ENCODE data around the gene PCDHB2. TPM values are rescaled to one million over a fixed set of nuclear protein-coding genes. Genes with fewer than 3 reads are reported as not detected.

The PCDHB2 gene
- total and polyA plus RNA-seq, 8 donors: 0.23 to 2.2 (median 0.62) TPM

Other genes with a start within 250 kb of the PCDHB2 start
- under 1 TPM; 0.12 to 0.55 (median 0.23) TPM for gene PCDHA9, start 246.2 kb upstream of the PCDHB2 start, total RNA-seq
- under 1 TPM in 1 of 2 donors, not detected in 1; 0.19 TPM for gene PCDHA9, start 246.2 kb upstream of the PCDHB2 start, polyA plus RNA-seq
- gene PCDHA10, start 238.7 kb upstream of the PCDHB2 start, total RNA-seq: 1 to 10 TPM; 1.4 to 6.7 (median 3.1) TPM
- gene PCDHA10, start 238.7 kb upstream of the PCDHB2 start, polyA plus RNA-seq: under 1 TPM; 0.16 to 0.34 TPM
- gene PCDHA11, start 225.7 kb upstream of the PCDHB2 start, total RNA-seq: 1 to 10 TPM in 4 of 6 donors, under 1 TPM in 2; 0.78 to 1.6 (median 1.2) TPM
- under 1 TPM; 0.34 to 0.35 TPM for gene PCDHA11, start 225.7 kb upstream of the PCDHB2 start, polyA plus RNA-seq
- gene PCDHA12, start 219.3 kb upstream of the PCDHB2 start, total RNA-seq: 1 to 10 TPM in 4 of 6 donors, under 1 TPM in 2; 0.75 to 1.5 (median 1.3) TPM
- gene PCDHA12, start 219.3 kb upstream of the PCDHB2 start, polyA plus RNA-seq: under 1 TPM; 0.42 to 0.54 TPM
- 1 to 10 TPM in 3 of 6 donors, under 1 TPM in 3; 0.63 to 2.0 (median 1.2) TPM for gene PCDHA13, start 212.5 kb upstream of the PCDHB2 start, total RNA-seq
- gene PCDHA13, start 212.5 kb upstream of the PCDHB2 start, polyA plus RNA-seq: under 1 TPM; 0.27 to 0.35 TPM
- 1 to 10 TPM in 5 of 6 donors, under 1 TPM in 1; 0.98 to 2.0 (median 1.6) TPM for gene PCDHAC1, start 168.3 kb upstream of the PCDHB2 start, total RNA-seq
- under 1 TPM; 0.34 to 0.80 TPM for gene PCDHAC1, start 168.3 kb upstream of the PCDHB2 start, polyA plus RNA-seq
- gene PCDHAC2, start 128.1 kb upstream of the PCDHB2 start, total RNA-seq: 1 to 10 TPM in 1 of 6 donors, under 1 TPM in 5; 0.37 to 1.1 (median 0.68) TPM
- under 1 TPM; 0.08 to 0.73 TPM for gene PCDHAC2, start 128.1 kb upstream of the PCDHB2 start, polyA plus RNA-seq
- gene PCDHB1, start 43.2 kb upstream of the PCDHB2 start, total RNA-seq: under 1 TPM; 0.09 to 0.35 (median 0.14) TPM
- under 1 TPM; 0.02 to 0.08 TPM for gene PCDHB1, start 43.2 kb upstream of the PCDHB2 start, polyA plus RNA-seq
- gene PCDHB3, start 5.9 kb downstream of the PCDHB2 start, total RNA-seq: 1 to 10 TPM in 3 of 6 donors, under 1 TPM in 3; 0.41 to 2.2 (median 1.0) TPM
- gene PCDHB3, start 5.9 kb downstream of the PCDHB2 start, polyA plus RNA-seq: 1 to 10 TPM in 1 of 2 donors, under 1 TPM in 1; 0.42 to 1.4 TPM
- 1 to 10 TPM; 3.3 to 7.2 (median 4.5) TPM for gene PCDHB4, start 27.2 kb downstream of the PCDHB2 start, total RNA-seq
- gene PCDHB4, start 27.2 kb downstream of the PCDHB2 start, polyA plus RNA-seq: 1 to 10 TPM; 1.2 to 5.1 TPM
- gene PCDHB5, start 40.6 kb downstream of the PCDHB2 start, total RNA-seq: 1 to 10 TPM; 2.4 to 6.7 (median 4.6) TPM
- 1 to 10 TPM; 2.3 to 3.6 TPM for gene PCDHB5, start 40.6 kb downstream of the PCDHB2 start, polyA plus RNA-seq
- gene PCDHB6, start 55.4 kb downstream of the PCDHB2 start, total RNA-seq: under 1 TPM; 0.31 to 0.55 (median 0.45) TPM
- under 1 TPM; 0.46 to 0.52 TPM for gene PCDHB6, start 55.4 kb downstream of the PCDHB2 start, polyA plus RNA-seq
- gene PCDHB7, start 78.0 kb downstream of the PCDHB2 start, total RNA-seq: under 1 TPM; 0.23 to 0.70 (median 0.45) TPM
- under 1 TPM; 0.15 to 0.49 TPM for gene PCDHB7, start 78.0 kb downstream of the PCDHB2 start, polyA plus RNA-seq
- gene PCDHB8, start 83.2 kb downstream of the PCDHB2 start, total RNA-seq: 1 to 10 TPM in 5 of 6 donors, under 1 TPM in 1; 0.43 to 2.9 (median 2.4) TPM
- gene PCDHB8, start 83.2 kb downstream of the PCDHB2 start, polyA plus RNA-seq: under 1 TPM; 0.46 to 0.49 TPM
- gene PCDHB16, start 87.8 kb downstream of the PCDHB2 start, total RNA-seq: 1 to 10 TPM in 5 of 6 donors, under 1 TPM in 1; 0.98 to 2.5 (median 1.8) TPM
- gene PCDHB16, start 87.8 kb downstream of the PCDHB2 start, polyA plus RNA-seq: 1 to 10 TPM in 1 of 2 donors, under 1 TPM in 1; 0.87 to 1.5 TPM
- 1 to 10 TPM in 1 of 6 donors, under 1 TPM in 5; 0.35 to 1.1 (median 0.51) TPM for gene PCDHB9, start 92.5 kb downstream of the PCDHB2 start, total RNA-seq
- 1 to 10 TPM in 1 of 2 donors, under 1 TPM in 1; 0.76 to 1.2 TPM for gene PCDHB9, start 92.5 kb downstream of the PCDHB2 start, polyA plus RNA-seq
- 1 to 10 TPM in 1 of 6 donors, under 1 TPM in 5; 0.49 to 1.5 (median 0.63) TPM for gene PCDHB10, start 97.7 kb downstream of the PCDHB2 start, total RNA-seq
- gene PCDHB10, start 97.7 kb downstream of the PCDHB2 start, polyA plus RNA-seq: 1 to 10 TPM in 1 of 2 donors, under 1 TPM in 1; 0.30 to 1.4 TPM
- 1 to 10 TPM; 2.1 to 9.0 (median 4.9) TPM for gene PCDHB11, start 105.0 kb downstream of the PCDHB2 start, total RNA-seq
- gene PCDHB11, start 105.0 kb downstream of the PCDHB2 start, polyA plus RNA-seq: 1 to 10 TPM in 1 of 2 donors, under 1 TPM in 1; 0.72 to 2.3 TPM
- 1 to 10 TPM; 1.3 to 2.5 (median 1.5) TPM for gene PCDHB12, start 114.1 kb downstream of the PCDHB2 start, total RNA-seq
- gene PCDHB12, start 114.1 kb downstream of the PCDHB2 start, polyA plus RNA-seq: 1 to 10 TPM in 1 of 2 donors, under 1 TPM in 1; 0.46 to 1.3 TPM
- gene PCDHB13, start 119.3 kb downstream of the PCDHB2 start, total RNA-seq: 1 to 10 TPM; 2.4 to 3.3 (median 3.0) TPM
- 1 to 10 TPM; 1.2 to 1.9 TPM for gene PCDHB13, start 119.3 kb downstream of the PCDHB2 start, polyA plus RNA-seq
- 1 to 10 TPM; 1.9 to 2.7 (median 2.1) TPM for gene PCDHB14, start 128.7 kb downstream of the PCDHB2 start, total RNA-seq
- 1 to 10 TPM; 2.8 to 2.9 TPM for gene PCDHB14, start 128.7 kb downstream of the PCDHB2 start, polyA plus RNA-seq
- gene PCDHB15, start 150.8 kb downstream of the PCDHB2 start, total RNA-seq: 1 to 10 TPM; 1.7 to 2.6 (median 2.4) TPM
- 1 to 10 TPM; 1.8 to 2.8 TPM for gene PCDHB15, start 150.8 kb downstream of the PCDHB2 start, polyA plus RNA-seq
- under 1 TPM in 5 of 6 donors, not detected in 1; 0.14 to 0.69 (median 0.19) TPM for gene SLC25A2, start 209.4 kb downstream of the PCDHB2 start, total RNA-seq
- under 1 TPM in 1 of 2 donors, not detected in 1; 0.30 TPM for gene SLC25A2, start 209.4 kb downstream of the PCDHB2 start, polyA plus RNA-seq
- 10 to 100 TPM; 17.7 to 40.2 (median 22.7) TPM for gene TAF7, start 226.2 kb downstream of the PCDHB2 start, total RNA-seq
- gene TAF7, start 226.2 kb downstream of the PCDHB2 start, polyA plus RNA-seq: 10 to 100 TPM; 16.6 to 47.4 TPM
- gene PCDHGA1, start 235.9 kb downstream of the PCDHB2 start, total RNA-seq: under 1 TPM; 0.22 to 0.67 (median 0.40) TPM
- gene PCDHGA1, start 235.9 kb downstream of the PCDHB2 start, polyA plus RNA-seq: under 1 TPM; 0.19 to 0.33 TPM
- gene PCDHGA2, start 244.1 kb downstream of the PCDHB2 start, total RNA-seq: 1 to 10 TPM in 5 of 6 donors, under 1 TPM in 1; 0.75 to 2.1 (median 1.5) TPM
- under 1 TPM; 0.46 to 0.94 TPM for gene PCDHGA2, start 244.1 kb downstream of the PCDHB2 start, polyA plus RNA-seq
- gene PCDHGA3, start 249.2 kb downstream of the PCDHB2 start, total RNA-seq: 1 to 10 TPM in 5 of 6 donors, under 1 TPM in 1; 0.98 to 2.4 (median 1.7) TPM
- gene PCDHGA3, start 249.2 kb downstream of the PCDHB2 start, polyA plus RNA-seq: under 1 TPM; 0.52 to 0.87 TPM